ENCODE measurements around the gene TMEM132E.

The TMEM132E gene

GRCh38 chr17:34539881-34540280 is 39.5 kb upstream of the TMEM132E start:
- TF ChIP-seq CTCF (IDR thresholded peaks at IDR 0.05; ENCODE audit: low read depth, low read length, missing control alignments), result no peak
- no peak overlapping the region for H3K4me3 ChIP-seq (replicated peaks; ENCODE audit: low read depth, low read length)
- no peak for DNase-seq (ENCODE audit: extremely low read depth, low read depth)

- no peak for DNase-seq (ENCODE audit: extremely low read depth, low read depth)
Observed at GRCh38 chr17:34542700-34543336, 36.6 kb upstream of the TMEM132E start.

GRCh38 chr17:34547453-34548063 is 31.8 kb upstream of the TMEM132E start:
- no peak for DNase-seq (ENCODE audit: extremely low read depth, low read depth)
- H3K4me3 ChIP-seq (replicated peaks; ENCODE audit: low read depth, low read length), result no peak overlapping the region
- no peak for TF ChIP-seq CTCF (IDR thresholded peaks at IDR 0.05; ENCODE audit: low read depth, low read length, missing control alignments)

More at GRCh38 chr17:34542700-34543336, 36.6 kb upstream of the TMEM132E start:
- TF ChIP-seq CTCF (IDR thresholded peaks at IDR 0.05; ENCODE audit: low read depth, low read length, missing control alignments), result peak; percentile 94
- H3K4me3 ChIP-seq (replicated peaks; ENCODE audit: low read depth, low read length), result no peak overlapping the region

- H3K4me3 ChIP-seq (replicated peaks; ENCODE audit: low read depth, low read length), result no peak overlapping the region
- no peak for TF ChIP-seq CTCF (IDR thresholded peaks at IDR 0.05; ENCODE audit: low read depth, low read length, missing control alignments)
Observed at GRCh38 chr17:34549966-34550365, 29.4 kb upstream of the TMEM132E start.

GRCh38 chr17:34553907-34554306 is 25.5 kb upstream of the TMEM132E start:
- TF ChIP-seq CTCF (IDR thresholded peaks at IDR 0.05; ENCODE audit: low read depth, low read length, missing control alignments), result no peak
- no peak overlapping the region for H3K4me3 ChIP-seq (replicated peaks; ENCODE audit: low read depth, low read length)
- DNase-seq (ENCODE audit: extremely low read depth, low read depth), result no peak

More at GRCh38 chr17:34549966-34550365, 29.4 kb upstream of the TMEM132E start:
- no peak for DNase-seq (ENCODE audit: extremely low read depth, low read depth)

GRCh38 chr17:34556384-34556783 is 23.0 kb upstream of the TMEM132E start:
- H3K4me3 ChIP-seq (replicated peaks; ENCODE audit: low read depth, low read length), result no peak overlapping the region
- DNase-seq (ENCODE audit: extremely low read depth, low read depth), result no peak
- no peak for TF ChIP-seq CTCF (IDR thresholded peaks at IDR 0.05; ENCODE audit: low read depth, low read length, missing control alignments)
